HG03196 (cell line): ENCODE measurements around the gene PDGFA.

ENCODE experiments used
- ATAC-seq: cut with Tn5 transposase; IDR thresholded peaks from one replicate; pipeline ENCODE4 v1.9.1; 2021; ENCODE audit not compliant: unreplicated experiment

Gene PDGFA

GRCh38 chr7:505171-505570 is 14.5 kb downstream of the PDGFA start:
- no peak for ATAC-seq

- ATAC-seq, result no peak
These were observed 15.2 kb downstream of the PDGFA start for GRCh38 chr7:504221-505111.

GRCh38 chr7:503575-504111 is 16.0 kb downstream of the PDGFA start:
- no peak for ATAC-seq

DNA sequence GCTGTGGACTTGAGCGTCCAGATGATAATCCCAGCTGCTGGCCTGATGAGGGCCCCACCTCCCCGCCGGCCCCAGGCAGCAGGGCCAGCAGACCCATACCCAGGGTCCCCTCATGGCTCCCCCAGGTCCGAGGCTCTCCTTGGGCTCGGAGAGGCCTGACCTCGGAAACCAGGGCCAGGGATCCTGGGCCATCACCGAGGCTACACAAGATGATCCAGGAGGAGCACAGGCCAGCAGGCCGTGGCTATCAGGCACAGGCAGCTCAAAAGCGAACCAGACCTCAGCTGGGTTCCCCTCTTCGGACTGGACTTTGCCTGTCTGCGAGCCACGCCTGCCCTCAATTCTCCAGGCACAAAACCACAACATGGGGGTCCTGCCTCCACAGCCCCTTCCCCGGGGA is 17.4 kb downstream of the PDGFA start:
- ATAC-seq, result no peak

DNA sequence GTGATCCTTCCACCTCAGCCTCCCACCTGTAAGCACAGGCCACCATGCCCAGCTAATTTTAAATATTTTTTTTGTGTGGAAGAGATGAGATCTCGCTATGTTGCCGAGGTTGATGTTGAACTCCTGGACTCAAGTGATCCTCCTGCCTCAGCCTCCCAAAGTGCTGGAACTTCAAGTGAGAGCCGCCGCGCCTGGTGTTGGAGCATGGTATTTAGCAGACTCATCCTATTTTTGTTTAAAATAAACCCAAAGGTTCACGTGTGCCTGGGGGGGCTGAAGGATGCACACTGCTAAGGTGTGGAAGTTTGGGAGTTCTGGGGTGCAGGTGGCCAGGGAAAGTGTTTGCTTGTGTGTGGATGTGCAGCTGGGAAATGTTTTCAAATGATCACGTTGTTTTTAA is 18.1 kb downstream of the PDGFA start:
- no peak for ATAC-seq

DNA sequence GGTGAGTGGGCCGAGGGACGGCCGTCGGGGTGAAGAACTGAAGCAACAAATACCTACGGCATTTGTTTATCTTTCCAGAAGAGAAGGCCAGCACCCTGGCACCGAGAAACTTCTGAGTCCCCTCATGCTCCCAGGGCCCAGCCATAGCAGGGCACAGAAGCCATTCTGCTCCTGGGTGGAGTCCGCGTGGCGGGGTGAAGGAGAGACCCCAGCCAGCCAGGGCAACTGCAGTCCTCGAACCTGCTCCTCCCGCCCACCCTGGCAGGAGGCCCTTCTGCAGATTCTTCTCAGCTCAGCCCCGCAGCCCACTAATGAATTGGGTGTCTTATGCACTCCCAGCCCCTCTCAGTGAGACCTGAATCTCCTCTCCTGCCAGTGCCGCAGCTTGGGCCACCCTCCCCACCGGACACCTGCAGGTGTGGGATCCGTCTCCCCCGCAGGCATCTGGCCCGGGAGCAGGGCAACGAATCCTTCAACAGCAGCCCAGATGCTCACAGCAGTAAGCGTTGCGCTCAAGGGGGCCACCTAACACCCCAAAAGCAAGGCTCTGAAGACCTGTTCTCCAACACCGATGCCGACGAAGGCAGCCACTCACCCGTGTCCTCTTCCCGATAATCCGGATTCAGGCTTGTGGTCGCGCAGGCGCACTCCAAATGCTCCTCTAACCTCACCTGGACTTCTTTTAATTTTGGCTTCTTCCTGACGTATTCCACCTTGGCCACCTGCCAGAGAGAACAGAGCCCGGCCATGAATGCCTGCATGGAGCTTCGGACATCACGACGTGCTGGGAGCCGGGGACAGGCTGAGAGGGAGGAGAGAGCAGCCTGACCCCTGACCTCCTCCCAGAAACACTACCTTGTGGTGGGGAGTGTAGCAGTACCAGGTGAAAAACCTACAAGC is 18.9 kb downstream of the PDGFA start:
- no peak for ATAC-seq

GRCh38 chr7:499853-500485 is 19.7 kb downstream of the PDGFA start:
- ATAC-seq, result no peak

- ATAC-seq, result no peak
These were observed 20.7 kb downstream of the PDGFA start for GRCh38 chr7:498678-499641.

- no peak for ATAC-seq
These were observed 21.5 kb downstream of the PDGFA start for GRCh38 chr7:497946-498655.

DNA sequence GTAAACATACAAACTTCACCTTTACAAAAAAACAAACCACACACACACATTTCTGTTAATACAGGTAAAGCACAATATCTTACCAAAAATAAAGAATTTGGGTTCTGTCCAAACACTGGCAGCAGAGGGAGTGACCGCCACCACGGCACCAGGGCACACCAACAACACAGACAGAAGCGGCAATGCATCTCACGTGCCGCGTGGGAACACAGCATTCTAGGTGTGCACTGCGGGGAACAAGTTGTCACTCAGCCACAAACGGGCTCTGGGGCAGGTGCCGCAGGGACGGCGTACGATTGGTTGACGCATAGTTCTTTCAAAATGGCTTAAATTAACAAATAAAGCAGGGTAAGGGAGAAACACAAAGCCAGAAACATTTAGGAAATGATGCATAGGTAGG is 22.3 kb downstream of the PDGFA start:
- no peak for ATAC-seq

GRCh38 chr7:496528-497295 is 22.9 kb downstream of the PDGFA start:
- ATAC-seq, result no peak

DNA sequence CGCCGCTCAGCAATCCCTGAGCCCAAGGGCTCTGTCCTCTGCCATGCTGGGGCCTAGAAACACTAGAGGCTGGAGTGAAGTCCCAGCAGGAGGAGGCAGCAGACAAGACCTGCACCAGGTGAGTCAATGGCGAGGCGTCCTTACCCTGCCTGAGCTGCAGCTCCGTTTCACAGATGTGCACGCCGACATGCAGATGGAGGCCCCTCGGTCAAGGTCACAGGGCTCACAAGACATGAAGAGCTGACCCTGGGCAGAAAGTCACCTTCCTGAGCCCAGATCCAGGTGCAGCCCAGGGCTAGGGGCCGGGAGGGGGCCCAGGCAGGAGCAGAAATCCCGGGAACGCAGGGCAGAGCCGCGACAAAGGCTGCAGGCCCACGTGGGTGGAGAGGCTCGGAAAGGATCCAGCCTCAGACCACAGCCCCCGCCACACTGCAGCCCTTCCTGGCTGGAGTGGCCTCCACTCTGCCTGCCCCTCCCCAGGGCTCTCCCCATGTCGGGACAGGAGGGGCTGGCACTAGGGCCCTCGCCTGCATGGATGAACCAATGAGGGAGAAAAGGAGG is 23.8 kb downstream of the PDGFA start:
- no peak for ATAC-seq

GRCh38 chr7:495326-495725 is 24.3 kb downstream of the PDGFA start:
- ATAC-seq, result no peak

DNA sequence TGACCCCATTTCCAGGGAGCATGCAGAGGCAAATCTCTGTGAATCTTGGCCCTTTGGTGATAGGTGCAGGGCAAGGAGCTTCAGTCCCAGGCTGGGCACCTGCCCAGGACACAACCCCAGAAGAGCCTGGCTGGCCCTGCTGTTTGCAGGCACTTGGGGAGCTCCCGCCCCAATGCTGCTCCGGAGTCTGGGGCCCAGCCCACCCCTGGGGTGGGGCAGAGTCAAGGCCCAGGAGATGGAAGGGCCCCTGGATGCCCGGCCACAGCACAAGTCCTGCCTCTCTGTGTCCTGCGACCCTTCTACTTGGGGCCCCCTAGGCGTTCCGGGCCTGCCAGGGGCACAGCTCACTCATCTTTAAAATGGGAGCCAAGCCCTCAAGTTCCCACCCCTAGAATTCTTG is 24.7 kb downstream of the PDGFA start:
- ATAC-seq, result no peak

DNA sequence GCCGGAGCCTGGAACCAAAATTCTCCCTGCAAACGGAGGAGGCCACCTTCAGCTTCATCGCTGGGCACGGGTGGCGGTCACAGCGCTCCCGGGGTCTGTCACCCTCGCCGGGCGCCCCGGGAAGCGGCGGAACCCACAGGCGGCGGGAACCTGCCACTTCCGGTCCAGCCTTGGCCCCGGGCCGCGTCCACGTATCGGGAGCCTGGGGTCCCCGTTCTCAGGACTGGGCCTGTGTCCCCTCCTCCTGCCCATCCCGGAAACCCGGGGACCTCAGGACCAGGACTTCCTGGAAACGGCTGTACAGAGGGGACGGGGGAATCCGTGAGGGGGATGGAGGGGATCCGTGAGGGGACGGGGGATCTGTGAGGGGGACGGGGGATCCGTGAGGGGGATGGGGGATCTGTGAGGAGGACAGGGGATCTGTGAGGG is 25.4 kb downstream of the PDGFA start:
- no peak for ATAC-seq

DNA sequence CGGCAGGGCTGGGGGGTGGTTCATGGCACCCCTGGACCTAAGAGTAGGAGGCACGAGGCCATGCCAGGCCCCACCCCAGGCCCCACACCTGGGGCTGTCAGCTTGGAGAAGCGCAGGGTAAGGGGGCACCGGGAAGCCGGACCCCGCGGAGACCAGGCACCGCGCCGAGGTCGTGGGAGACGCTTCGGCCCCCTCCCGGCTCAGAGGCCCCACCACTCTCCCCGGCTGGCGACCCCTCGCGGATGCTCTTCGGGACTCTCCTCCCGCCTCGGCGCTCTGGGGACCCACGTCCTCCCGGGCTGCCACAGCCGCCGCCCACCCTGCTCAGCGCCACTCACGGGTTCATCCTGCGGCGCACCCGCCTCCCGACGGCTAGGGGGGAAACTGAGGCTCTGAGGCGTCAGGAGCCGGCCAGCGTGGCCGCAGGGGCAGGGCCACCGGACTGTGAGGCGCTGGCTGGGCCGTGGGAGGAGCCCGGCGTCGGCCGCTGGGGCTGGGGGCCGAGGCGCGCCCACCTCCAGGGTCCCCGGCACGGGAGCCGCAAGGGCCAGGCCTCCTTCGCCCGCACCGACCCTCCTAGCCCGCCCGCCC is 25.9 kb downstream of the PDGFA start:
- ATAC-seq, result no peak

DNA sequence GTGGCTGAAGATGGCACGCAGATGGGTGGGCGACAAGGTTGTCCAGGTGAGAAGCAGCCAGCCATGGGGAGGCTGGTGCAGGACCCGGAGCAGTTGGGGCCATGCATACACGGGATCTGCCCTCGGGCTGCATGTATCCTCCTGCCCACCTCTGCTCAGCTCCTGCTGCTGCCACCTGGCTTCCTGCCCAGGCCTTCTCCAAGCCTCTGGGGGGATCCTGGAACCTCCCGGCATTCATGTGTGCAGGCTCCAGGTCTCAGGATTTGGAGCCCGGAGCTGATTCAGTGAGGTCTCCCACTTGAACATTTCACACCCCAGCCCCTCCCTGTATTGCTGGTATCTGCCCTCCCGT is 27.0 kb downstream of the PDGFA start:
- no peak for ATAC-seq
